HG03175 (cell line): ENCODE data around the gene LRRK1.
A peak's percentile ranks its signal among the peaks of the same experiment; 100 is the strongest.

ENCODE experiments used
- ATAC-seq: cut with Tn5 transposase; IDR thresholded peaks from one replicate; pipeline ENCODE4 v1.9.1; 2021; ENCODE audit warnings: mild to moderate bottlenecking, moderate library complexity; ENCODE audit not compliant: unreplicated experiment

LRRK1 gene

GRCh38 chr15:100966997-100967396, 47.8 kb downstream of the LRRK1 start:
- ATAC-seq: peak; percentile 94

DNA sequence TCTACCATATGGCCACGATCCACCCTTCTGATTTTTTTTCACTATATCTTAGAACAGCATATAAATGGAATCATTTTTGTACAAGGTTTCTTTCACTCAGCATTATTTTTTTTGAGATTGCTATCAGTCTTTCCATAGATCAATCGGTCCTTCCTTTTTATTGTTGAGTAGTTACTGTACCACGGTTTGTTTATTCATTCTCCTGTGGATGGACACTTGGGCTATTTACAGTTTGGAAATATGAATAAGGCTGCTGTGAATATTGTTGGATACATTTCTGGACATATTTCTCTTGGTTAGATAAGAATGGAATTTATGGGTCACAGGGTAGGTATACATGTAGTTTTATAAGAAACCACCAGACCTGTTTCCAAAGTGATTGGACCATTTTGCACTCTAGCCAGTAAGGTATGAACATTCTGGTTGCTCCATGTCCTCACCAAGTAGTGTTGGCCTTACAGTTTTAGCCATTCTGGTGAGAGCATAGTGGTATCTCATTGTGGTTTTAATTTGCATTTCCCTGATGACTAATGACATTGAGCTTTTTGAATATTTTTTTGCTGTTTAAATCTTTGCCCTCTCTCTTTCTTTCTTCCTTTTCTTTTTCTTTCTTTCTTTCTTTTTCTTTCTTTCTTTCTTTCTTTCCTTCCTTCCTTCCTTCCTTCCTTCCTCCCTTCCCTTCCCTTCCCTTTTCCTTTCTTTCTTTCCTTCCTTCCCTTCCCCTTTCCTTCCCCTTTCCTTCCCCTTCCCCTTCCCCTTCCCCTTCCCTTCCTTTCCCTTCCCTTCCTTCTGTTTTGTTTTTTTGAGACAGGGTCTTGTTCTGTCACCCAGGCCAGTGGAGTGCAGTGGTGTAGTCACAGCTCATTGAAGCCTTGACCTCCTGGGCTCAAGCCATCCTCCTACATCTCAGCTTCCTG, 49.2 kb downstream of the LRRK1 start:
- ATAC-seq: peak; percentile 53

GRCh38 chr15:100972975-100973350, 53.8 kb downstream of the LRRK1 start:
- no peak for ATAC-seq

GRCh38 chr15:100973351-100974111, 54.4 kb downstream of the LRRK1 start:
- ATAC-seq: no peak

DNA sequence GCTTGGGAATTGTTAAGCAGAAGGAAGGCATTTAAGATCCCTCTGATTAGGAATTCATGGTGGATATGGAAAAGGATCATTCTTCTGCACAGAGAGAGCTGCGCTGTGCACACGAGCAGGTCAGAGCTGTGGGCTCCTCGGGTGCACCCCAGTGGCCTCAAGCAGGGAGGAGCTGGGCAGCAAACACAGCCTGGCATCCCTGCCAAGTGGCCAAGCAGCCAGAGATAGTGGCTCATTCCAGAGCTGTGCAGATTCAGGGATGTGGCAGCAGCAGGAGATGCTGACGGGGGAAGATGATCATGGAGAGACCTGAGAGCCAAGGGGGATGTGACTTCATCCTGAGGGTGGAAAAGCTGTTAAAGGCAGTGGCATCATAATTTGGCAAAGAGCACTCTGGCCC, 55.9 kb downstream of the LRRK1 start:
- no peak for ATAC-seq

DNA sequence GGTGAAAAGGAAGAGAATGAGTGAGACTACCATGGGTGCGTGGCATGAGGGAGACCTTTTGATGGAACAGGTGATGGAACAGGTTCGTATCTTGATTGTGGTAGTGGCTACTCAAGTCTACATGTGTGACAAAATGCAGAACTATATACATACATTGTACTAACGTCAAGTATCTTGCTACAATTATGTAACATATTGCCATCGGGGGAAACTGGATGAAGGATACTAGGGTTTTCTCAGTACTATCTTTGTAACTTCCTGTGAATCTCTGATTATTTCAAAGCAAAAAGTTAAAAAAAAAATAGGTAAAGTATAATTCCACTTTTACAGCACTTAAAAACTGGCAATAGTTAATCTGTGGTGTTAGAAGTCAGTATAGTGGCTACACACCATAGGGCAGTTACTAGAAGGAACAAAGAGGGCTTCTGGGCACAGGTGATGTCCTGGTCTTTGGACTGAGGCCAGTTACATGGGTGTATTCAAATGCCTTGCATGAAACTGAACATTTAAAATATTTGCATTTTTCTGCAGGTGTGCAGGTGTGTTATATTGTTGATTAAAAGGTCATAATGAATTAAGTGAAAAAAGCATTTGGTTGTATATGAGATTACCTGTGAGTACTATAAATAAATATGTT, 61.4 kb downstream of the LRRK1 start:
- ATAC-seq: no peak

DNA sequence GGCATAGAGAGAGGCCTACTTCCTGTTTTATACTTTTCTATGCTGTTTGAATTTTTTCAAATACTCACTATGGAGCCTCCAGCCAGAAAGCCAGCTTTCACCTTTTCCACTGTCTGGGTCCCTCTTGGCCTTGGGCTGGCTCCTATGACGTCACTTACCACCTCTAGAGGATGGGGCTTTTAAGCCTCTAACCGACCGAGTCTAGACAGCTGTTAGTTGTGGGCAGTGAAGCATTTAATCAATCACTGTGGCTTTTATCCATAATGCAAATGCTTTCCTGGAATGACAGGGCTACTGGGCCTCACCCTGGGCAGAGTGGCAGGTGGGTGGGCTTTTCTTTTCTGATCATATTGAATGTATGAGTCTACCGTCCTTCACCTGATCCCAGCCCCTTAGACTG, 61.9 kb downstream of the LRRK1 start:
- no peak for ATAC-seq

GRCh38 chr15:100983221-100983620, 64.1 kb downstream of the LRRK1 start:
- no peak for ATAC-seq

- no peak for ATAC-seq
Measured at GRCh38 chr15:100985401-100985800, 66.2 kb downstream of the LRRK1 start.

- ATAC-seq: no peak
Measured at GRCh38 chr15:100986158-100986896, 67.2 kb downstream of the LRRK1 start.

GRCh38 chr15:100987143-100987542, 68.0 kb downstream of the LRRK1 start:
- ATAC-seq: no peak

- ATAC-seq: no peak
Measured at GRCh38 chr15:100988297-100988696, 69.1 kb downstream of the LRRK1 start.

DNA sequence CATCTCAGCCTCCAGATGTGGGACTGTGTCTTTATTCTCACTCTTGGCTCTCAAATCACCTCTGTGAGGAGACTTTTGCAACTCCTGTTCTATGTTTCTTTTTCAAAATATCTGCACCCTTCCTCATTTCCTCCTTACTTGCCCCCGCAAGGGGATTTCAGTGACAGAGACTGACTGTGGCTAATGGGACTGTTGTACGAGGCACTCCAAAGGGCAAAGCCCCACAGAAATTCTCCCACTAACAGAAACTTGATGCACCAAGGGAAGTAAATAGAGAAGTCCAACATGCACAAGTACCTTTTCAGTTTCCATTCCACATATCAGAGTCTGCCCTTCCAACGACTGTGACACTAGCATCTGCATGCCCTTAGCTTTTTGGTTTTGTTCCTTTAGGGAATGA, 69.7 kb downstream of the LRRK1 start:
- no peak for ATAC-seq

GRCh38 chr15:100994597-100995446, 75.7 kb downstream of the LRRK1 start:
- ATAC-seq: no peak

GRCh38 chr15:100995471-100996430, 76.6 kb downstream of the LRRK1 start:
- no peak for ATAC-seq

DNA sequence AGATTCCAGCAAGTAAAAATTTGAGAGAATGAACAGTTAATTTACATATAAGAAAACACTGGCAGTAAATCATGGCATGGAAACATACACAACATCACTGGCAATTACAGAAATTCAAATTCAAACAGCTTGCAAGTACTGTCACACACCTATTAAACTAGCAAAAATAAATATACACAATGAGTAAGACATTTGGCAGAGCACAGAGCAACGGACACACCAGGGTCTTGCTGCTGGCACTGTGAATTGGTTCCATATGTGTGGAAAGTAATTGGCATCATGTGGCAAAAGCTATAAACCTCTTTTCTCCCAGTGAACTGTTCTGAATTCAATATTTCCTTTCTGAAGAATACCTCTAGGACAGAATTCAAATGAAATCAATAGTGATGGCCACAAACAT, 78.3 kb downstream of the LRRK1 start:
- ATAC-seq: no peak

- no peak for ATAC-seq
Measured at GRCh38 chr15:100998630-100999029, 79.5 kb downstream of the LRRK1 start.

GRCh38 chr15:100999369-100999768, 80.2 kb downstream of the LRRK1 start:
- ATAC-seq: no peak

GRCh38 chr15:101000271-101000681, 81.1 kb downstream of the LRRK1 start:
- ATAC-seq: no peak
